GM18951 (cell line): ENCODE results near the gene INSM1.

Experiments
- POLR2A ChIP-seq: IDR thresholded peaks from 4 replicates; pipeline ENCODE4 v1.6.1; 2011; ENCODE audit warnings: mild to moderate bottlenecking; ENCODE audit not compliant: insufficient read length, insufficient read depth; ENCODE audit errors: extremely low read depth
- in situ Hi-C: fragments of 300-500 bp; cut with MboI; formaldehyde crosslinking; loops from one replicate; pipeline ENCODE4 v1.12.0; 2022; ENCODE audit warnings: low sequenced_read_pairs, mixed read lengths, inconsistent platforms; ENCODE audit not compliant: unreplicated experiment

The INSM1 gene

GRCh38 chr20:20366876-20367574, 879 bp upstream of the INSM1 start:
- in situ Hi-C loops: no loop called here
- TF ChIP-seq POLR2A: no peak

GRCh38 chr20:20368418-20369249, 730 bp downstream of the INSM1 start:
- no peak for TF ChIP-seq POLR2A
- in situ Hi-C loops: no loop called here

GRCh38 chr20:20369250-20370093, 1.6 kb downstream of the INSM1 start:
- in situ Hi-C loops: no loop called here
- no peak for TF ChIP-seq POLR2A

- no peak for TF ChIP-seq POLR2A
- in situ Hi-C loops: no loop called here
Observed at GRCh38 chr20:20370094-20370575, 2.2 kb downstream of the INSM1 start.

GRCh38 chr20:20371083-20371482, 3.2 kb downstream of the INSM1 start:
- TF ChIP-seq POLR2A: no peak
- in situ Hi-C loops: no loop called here

- TF ChIP-seq POLR2A: no peak
- in situ Hi-C loops: no loop called here
Observed at GRCh38 chr20:20371681-20372080, 3.8 kb downstream of the INSM1 start.

GRCh38 chr20:20373091-20373571, 5.2 kb downstream of the INSM1 start:
- in situ Hi-C loops: no loop called here
- TF ChIP-seq POLR2A: no peak

- in situ Hi-C loops: no loop called here
- no peak for TF ChIP-seq POLR2A
Observed at GRCh38 chr20:20375862-20376261, 8.0 kb downstream of the INSM1 start.

GRCh38 chr20:20386192-20386591, 18.3 kb downstream of the INSM1 start:
- in situ Hi-C loops: no loop called here
- TF ChIP-seq POLR2A: no peak

GRCh38 chr20:20390393-20390792, 22.5 kb downstream of the INSM1 start:
- TF ChIP-seq POLR2A: no peak
- in situ Hi-C loops: no loop called here

- in situ Hi-C loops: no loop called here
- no peak for TF ChIP-seq POLR2A
Observed at GRCh38 chr20:20391115-20391514, 23.2 kb downstream of the INSM1 start.

GRCh38 chr20:20391766-20392165, 23.9 kb downstream of the INSM1 start:
- in situ Hi-C loops: no loop called here
- no peak for TF ChIP-seq POLR2A
